HG02588 (cell line): ENCODE results near the gene CBX2.

Experiments
- ATAC-seq: cut with Tn5 transposase; IDR thresholded peaks from one replicate; pipeline ENCODE4 v1.9.1; 2021; ENCODE audit warnings: mild to moderate bottlenecking, moderate library complexity; ENCODE audit not compliant: unreplicated experiment

The CBX2 gene

DNA sequence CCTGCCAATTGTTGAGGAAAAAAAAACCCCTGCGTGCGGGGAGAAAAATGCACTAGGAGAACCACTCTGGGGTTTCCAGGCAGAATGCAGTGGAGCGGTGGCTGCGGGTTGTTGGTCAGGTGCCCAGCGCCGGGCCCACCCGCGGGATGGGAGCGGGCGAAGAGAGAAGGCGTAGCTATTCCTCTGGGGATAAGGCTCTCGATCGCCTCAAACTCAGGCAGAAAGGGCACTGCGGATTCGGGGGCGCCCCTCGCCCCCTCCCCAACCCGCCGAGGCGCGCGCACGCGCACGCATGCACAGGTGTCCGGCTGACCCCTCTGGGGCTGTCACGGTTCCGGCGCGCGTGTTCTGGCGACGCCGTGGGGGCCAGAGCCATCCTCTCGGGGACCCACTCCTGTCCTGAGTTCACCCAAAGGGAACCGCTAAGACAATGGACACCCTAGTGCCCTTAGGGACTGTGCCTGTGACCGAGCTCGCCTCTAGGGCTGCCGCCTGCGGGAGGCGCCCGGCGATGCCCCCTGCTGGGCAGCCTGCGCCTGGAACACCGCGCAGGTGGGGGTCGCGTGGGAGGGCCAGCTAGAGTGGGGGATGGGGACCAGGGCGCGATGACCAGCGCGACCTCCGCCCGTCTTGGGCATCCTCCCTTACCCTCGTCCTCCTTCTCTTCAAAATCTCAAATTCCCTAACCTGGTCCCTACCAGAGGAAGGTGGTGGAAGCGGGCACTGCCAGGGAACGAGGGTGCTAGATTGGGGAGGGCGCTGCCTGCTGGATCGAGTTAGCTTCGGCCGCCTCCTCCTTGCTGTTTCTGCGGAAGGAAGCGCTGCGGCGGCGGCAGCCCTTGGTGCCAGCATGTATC lies 33.3 kb downstream of the CBX2 start:
- no peak for ATAC-seq

DNA sequence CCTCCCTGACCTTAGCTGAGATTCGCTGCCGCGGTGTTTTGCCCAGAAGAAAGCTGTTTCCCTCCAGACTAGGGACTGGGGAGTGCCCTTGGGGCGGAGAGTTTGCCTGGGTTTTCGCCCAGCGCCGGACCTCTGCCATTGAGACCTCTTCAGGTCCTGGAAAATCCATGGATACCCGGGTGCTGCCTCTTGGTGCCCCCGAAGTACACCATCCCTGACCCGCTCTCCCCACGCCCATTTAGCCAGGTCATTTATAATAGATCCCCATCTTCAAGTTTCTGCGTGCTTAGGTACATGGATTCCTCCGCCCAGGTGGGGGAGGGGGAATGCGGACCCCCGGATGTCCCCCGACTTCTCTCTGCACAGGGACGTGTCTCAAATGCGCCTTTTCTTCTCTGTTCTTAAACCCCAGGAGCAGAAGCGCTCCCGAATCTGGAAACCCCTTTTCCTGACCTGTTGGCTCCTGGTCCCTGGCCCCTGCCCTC lies 34.0 kb downstream of the CBX2 start:
- ATAC-seq: no peak

DNA sequence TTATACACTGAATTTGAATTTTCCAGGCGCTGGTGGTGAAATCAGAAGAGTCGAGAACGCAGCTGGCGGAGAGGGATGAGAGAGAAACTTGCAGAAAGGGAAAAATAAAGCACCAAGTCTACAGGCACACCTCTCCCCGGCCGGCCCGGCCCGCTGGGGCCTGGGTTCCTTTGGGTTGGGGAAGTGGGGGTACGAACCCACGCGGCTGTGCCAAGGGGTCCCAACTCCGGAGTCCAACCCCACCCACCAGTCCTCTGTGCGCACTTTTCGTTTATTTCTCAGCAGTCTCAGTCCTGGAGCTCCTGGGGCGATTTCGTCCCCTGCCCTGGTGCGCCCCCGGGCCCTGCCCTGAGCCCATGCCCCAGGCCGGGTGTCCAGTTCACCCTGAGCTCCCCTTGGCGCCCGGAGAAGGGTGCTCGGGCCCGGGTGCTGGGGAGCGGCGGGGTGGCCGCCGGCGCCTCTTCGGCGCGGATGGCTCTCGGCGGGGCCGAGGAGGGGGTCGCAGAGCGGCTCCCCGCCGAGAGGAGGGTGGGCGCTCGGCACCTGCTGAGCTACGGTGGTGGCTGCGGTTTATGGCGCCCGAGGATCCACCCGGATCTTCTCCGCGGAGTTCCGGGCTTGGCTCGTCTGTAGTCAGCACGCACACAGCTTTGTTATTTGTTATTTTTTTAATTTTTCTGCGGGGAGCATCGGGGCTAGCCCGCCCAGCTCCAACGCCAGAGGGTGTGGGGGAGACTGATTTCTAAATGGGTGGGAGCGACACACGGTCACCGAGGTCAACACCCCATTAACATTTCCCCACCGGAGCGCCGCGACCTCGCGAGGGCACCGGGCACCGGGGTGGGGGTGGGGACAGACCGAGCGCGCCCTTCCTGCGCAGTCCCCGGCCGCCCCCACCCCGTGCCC lies 34.7 kb downstream of the CBX2 start:
- ATAC-seq: no peak

DNA sequence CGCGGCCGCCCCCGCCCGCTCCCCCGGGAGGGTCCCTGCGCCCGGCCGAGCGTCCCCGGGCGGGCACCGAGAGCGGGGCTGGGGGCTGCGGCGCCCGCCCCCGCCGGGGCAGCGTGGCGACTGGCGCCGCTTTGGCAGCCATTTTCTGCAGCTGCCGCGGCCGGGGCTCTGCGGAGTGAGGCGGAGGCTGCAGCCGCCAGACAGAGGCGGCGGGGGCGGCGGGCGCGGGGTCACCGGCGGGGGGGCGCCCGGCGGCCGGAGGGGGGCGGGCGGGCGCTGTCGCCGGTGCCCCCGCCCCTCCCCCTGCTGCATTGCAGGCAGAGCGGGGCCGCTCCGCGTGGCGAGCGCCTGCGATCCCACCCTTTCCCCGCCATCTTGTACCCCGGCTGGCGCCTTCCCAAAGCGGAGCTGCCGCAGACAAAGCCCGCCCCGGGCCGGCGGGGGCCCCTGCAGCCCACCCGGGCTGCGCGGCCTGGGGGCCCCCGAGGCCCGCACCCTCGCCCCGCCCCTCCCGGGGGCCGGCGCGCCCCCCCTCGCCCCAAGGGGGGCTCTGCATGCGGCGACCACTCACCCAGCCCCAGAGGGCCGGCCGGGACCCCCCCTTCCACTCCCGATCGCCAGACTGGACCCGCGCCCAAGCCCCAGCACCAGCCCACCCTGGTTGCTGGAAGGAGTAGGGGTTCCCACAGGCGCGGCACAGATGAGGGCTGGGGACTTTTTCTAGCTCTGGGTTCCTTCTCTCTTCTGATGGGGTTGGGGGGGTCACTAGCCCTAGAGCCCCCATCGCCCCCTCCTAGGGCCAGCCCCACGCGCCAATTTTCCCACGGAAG lies 35.6 kb downstream of the CBX2 start:
- no peak for ATAC-seq

DNA sequence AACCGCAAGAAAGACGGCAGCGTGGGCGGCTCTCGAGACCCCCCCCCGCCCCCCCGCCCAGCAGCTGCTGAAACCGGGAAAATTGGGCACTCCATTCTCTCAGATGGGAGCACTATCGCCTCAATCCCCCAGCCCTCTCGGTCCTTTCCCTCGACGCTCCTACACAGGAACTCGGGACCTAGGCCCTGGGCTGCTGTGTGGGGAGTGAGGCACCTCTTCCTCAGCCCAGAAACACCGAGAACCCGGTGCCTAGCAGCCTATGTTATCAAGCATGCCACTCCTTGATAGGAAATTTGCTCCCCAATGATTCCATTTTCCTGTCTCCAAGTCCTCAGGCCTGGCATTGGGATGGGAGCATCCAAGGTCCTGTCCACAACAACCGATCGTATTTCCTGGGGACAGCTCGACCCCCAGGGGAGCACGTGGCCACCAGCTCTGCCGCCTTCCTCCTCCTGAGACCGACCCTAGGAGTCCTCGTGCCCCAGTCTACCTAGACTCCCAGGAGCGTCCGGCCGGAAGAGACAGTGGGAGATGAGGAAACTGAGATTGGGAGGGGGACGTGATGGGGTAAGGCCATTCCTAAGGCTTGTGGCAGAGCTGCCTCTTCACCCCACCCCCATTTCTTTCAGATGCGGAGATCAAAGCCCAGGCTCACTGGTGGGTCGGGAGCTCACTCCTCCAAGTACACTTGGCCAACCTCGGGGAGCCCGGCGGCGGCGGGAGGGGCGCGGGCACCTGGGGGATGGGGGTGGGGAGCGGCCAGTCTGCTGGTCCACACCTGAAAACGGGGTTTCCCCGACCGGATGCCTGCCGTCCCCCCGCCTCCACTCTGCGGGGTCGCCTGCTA lies 36.4 kb downstream of the CBX2 start:
- no peak for ATAC-seq

DNA sequence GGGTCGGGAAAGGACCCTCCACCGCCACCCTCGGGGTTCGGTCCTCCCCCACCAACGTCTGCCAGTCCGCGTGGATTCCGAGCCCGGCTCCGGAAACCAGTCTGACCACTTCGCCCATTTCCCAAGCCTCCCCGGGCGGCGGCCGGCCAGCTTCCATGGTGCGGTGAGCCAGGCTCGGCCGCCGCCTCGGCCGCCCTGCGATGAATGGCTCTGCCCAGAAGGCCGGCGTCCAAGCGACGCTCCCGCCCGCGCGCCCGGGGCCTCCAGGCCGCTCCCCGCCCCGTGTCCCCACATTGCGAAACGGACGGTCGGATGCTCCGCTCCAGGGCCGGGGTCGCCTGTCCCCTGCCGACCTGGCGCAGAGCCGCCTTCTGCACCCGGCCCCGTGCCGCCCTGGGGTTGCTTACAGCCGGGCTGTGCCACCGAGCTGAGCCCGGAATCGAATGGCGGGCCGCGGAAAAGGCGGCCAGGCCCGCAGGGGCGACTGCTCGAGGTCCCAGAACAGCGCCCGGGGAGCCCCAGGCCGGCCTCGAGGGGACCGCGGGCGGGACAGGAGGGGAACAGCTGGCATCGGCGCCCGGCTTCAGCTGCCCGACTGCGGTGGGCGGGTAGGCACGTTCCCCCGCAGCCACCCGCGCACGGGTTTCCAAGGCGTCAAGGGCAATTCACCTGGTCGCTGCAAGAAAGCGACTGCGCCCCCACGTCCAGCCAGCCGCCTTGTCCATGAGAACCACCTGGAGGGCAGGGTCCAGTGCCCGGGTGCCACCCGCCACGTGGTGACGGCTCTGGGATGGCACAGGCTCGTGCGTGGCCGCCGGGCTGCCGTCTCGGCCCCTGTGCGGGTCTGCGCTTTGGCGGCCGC lies 37.3 kb downstream of the CBX2 start:
- no peak for ATAC-seq

GRCh38 chr17:79815836-79816461 lies 38.0 kb downstream of the CBX2 start:
- no peak for ATAC-seq

GRCh38 chr17:79818026-79818758 lies 40.2 kb downstream of the CBX2 start:
- ATAC-seq: no peak

- ATAC-seq: no peak
Measured at GRCh38 chr17:79819085-79819484, 41.1 kb downstream of the CBX2 start.

DNA sequence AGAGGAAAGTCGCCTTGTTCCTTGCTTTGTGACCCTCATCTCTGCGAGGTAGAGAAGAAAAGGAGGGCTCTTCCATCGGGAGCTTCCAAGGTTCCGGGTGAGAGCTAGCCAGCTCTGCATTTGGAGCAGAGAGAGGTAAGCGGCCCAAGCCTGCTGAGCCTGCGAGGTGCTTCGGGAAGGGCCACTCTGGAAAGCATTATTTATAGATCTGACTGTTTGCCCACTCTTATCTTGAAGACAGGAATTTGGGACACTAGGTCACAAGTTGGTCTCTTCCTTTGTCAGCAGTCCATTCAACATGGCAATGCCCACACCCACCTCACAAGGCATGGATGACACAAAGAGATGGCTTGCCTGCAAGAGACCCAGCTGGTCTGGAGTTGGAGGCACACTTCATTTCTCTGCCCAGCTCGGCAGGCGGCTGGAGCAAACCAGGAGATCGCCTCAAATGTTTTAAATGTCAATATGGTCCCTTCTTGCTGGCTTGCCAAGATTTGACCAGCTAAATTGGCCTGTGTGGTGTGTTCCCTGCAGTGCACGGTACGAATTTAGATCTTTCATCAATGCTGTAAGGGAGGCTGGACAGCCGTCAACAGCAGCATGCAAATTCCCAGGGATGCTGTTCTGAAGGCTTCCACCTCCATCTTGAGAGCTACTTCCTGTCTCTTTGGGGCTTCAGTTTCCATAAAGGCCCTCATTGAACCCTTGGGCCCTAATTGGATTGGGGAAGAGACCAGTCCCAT lies 41.8 kb downstream of the CBX2 start:
- ATAC-seq: no peak

DNA sequence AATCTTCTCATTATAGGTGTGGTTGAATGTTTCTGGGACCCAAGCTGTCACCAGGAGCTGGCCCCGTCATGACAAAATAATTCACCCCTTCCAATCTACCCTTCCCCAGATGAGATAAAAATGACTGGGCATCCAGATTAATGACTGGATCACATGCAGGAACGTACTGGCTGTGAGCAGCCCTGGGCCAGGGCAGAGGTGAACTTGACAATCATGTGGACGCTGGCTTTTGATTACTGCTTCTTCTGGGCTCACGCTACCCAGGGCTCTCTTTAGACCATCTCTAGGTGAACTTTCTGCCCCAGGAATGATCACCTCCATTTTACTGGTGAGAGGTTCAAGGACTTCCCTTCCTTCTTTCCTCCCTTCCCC lies 43.0 kb downstream of the CBX2 start:
- no peak for ATAC-seq

DNA sequence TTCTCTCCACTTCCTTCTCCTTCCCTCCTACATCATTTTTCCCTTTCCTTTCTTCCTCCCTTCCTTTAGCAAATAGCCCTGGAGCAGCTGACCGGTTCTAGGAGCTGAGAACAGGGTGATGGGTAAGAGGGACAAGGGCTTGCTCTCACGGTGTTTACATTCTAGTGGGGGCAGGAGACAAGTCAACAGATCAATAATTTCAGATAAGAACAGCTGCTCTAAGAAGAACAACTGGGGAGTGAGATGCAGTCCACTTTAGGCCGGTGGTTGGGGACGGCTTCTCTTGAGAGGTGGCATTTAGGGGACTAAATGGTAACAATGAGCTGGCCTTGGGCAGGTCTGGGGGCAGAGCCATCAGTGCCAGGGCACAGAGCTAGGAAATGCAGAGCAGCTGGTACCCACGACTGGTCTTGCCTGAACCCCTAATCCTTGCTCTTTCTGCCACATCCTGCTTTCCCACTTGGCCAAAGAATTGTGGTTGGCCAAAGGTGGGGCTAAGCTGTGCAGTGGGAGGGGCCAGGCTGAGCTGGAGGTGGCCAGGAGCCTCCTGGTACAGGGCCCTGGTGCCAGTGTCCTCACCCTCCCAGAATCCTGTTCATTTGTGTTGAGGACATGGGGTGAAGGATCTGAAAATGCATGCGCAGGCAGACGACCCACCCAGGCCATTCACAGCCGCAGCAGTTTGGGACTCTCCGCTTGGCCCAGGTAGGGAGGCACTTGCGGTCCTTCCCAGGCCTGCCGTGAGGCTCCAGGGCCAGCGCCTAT lies 43.6 kb downstream of the CBX2 start:
- ATAC-seq: no peak

GRCh38 chr17:79822583-79823124 lies 44.7 kb downstream of the CBX2 start:
- no peak for ATAC-seq

DNA sequence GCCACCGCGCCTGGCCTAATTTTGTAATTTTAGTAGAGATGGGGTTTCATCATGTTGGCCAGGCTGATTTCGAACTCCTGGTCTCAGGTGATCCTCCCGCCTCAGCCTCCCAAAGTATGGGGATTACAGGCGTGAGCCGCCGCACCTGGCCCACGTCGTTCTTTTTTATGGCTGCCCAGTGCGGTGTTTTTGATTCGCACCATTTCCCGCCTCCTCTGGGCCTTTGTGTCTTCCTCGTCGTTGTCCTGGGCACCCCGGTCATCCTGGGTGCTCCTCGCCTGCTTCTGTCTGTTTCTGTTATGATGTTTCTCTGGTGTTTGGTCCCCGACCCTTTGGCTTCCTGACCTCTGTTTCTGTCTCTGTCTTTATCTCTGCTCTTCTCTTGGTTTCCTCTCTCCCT lies 46.3 kb downstream of the CBX2 start:
- ATAC-seq: no peak

DNA sequence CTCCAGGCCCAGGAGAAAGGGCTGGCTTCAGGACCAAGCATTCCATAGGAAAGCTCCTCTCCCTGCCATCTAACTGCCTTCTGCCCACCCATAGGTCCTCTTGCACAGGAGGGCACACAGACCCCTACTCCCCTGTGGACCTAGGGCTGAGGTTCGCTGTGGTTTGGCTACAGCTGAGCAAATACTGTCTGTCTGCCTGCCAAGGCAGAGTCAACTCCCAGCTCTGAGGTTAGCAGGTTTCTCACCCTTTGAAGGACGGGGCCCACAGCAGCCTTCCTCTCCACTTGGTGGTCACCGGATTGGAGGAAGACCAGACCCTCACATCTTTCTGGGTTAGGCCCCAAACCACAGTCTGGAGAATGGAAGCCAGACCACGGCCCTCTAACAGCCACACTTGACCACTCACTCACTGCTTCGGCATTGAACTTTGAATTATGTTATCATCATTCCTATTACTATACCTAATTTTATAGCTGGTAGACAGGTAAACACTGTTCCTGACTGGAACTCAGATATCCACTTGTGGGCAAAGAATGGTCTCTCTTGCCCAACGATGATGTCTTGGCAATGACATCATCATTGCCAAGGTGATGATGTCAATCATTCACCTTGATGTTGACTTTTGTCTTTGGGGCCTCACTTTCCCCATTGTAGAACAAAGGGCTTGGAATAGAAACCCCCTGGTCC lies 47.1 kb downstream of the CBX2 start:
- ATAC-seq: no peak

DNA sequence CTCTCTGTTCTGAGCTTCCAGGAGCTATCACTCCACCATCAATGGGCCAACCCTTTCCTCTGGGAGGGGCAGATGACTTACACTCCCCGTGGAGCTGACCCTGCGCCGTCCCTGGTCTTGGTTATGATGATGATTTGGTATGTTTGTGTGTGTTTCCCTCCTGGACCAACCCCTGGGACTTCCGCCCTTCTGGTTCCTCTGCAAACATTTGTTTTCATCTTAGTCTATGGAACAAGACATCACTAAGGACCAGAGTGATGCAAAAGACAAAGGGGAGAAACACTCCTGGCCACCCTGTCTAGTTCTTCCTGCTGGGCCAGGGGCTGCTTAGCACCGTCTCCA lies 47.6 kb downstream of the CBX2 start:
- no peak for ATAC-seq
